ENCODE results near the gene DAPK3.
A peak's percentile ranks its signal among the peaks of the same experiment; 100 is the strongest.
"Not testable (repeated sequence)": the region's sequence is repeated elsewhere in the genome, so short reads cannot be mapped to it uniquely, and the experiment has no call there.

The DAPK3 gene

GRCh38 chr19:3970808-3971598 is at the start of gene DAPK3:
DAPK3 (minus strand) TSS chr19:3971099; CDS start chr19:3969735, 1,364 bp downstream.
- DNase-seq: peak; percentile 97

- no peak for DNase-seq
Observed at GRCh38 chr19:4019578-4019977, 48.7 kb upstream of the DAPK3 start.

GRCh38 chr19:4018775-4019504 is 48.0 kb upstream of the DAPK3 start:
- no peak for DNase-seq

- DNase-seq: no peak
Observed at GRCh38 chr19:4018140-4018613, 47.3 kb upstream of the DAPK3 start.

GRCh38 chr19:4016903-4017638 is 46.2 kb upstream of the DAPK3 start:
- no peak for DNase-seq

GRCh38 chr19:4016486-4016885 is 45.6 kb upstream of the DAPK3 start:
- DNase-seq: no peak

GRCh38 chr19:4015705-4016402 is 45.0 kb upstream of the DAPK3 start:
- no peak for DNase-seq

GRCh38 chr19:4014541-4015491 is 43.9 kb upstream of the DAPK3 start:
- DNase-seq: no peak

- no peak for DNase-seq
Observed at GRCh38 chr19:4013886-4014540, 43.1 kb upstream of the DAPK3 start.

GRCh38 chr19:4012975-4013634 is 42.2 kb upstream of the DAPK3 start:
- no peak for DNase-seq

- DNase-seq: no peak
Observed at GRCh38 chr19:4012092-4012974, 41.4 kb upstream of the DAPK3 start.

GRCh38 chr19:4011430-4011829 is 40.5 kb upstream of the DAPK3 start:
- DNase-seq: not testable (repeated sequence)

- DNase-seq: no peak
Observed at GRCh38 chr19:4010808-4011110, 39.9 kb upstream of the DAPK3 start.

- no peak for DNase-seq
Observed at GRCh38 chr19:4009990-4010807, 39.3 kb upstream of the DAPK3 start.

- DNase-seq: no peak
Observed at GRCh38 chr19:4007836-4008539, 37.1 kb upstream of the DAPK3 start.

- peak; percentile 90 for DNase-seq
Observed at GRCh38 chr19:4007021-4007835, 36.3 kb upstream of the DAPK3 start, which contains the start of gene PIAS4. PIAS4 (plus strand) TSS chr19:4007736; CDS start chr19:4007761, 25 bp downstream.

GRCh38 chr19:4005436-4005835 is 34.5 kb upstream of the DAPK3 start:
- DNase-seq: not testable (repeated sequence)
